KBM-7 (cell line): Measurements from ENCODE around the gene C14orf93.

Experiments
- DNase-seq: peaks from one replicate; pipeline ENCODE4 v3.0.0-alpha.2; 2015
- in situ Hi-C: fragments of 300-500 bp; cut with MboI; formaldehyde crosslinking; loops from 2 replicates; pipeline ENCODE4 v1.14.3; 2020; ENCODE audit warnings: low sequenced_read_pairs, low pct_unique_long_range_greater_than_20kb, mixed read lengths

C14orf93 gene, protein sequence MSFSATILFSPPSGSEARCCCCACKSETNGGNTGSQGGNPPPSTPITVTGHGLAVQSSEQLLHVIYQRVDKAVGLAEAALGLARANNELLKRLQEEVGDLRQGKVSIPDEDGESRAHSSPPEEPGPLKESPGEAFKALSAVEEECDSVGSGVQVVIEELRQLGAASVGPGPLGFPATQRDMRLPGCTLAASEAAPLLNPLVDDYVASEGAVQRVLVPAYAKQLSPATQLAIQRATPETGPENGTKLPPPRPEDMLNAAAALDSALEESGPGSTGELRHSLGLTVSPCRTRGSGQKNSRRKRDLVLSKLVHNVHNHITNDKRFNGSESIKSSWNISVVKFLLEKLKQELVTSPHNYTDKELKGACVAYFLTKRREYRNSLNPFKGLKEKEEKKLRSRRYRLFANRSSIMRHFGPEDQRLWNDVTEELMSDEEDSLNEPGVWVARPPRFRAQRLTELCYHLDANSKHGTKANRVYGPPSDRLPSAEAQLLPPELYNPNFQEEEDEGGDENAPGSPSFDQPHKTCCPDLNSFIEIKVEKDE

DNA sequence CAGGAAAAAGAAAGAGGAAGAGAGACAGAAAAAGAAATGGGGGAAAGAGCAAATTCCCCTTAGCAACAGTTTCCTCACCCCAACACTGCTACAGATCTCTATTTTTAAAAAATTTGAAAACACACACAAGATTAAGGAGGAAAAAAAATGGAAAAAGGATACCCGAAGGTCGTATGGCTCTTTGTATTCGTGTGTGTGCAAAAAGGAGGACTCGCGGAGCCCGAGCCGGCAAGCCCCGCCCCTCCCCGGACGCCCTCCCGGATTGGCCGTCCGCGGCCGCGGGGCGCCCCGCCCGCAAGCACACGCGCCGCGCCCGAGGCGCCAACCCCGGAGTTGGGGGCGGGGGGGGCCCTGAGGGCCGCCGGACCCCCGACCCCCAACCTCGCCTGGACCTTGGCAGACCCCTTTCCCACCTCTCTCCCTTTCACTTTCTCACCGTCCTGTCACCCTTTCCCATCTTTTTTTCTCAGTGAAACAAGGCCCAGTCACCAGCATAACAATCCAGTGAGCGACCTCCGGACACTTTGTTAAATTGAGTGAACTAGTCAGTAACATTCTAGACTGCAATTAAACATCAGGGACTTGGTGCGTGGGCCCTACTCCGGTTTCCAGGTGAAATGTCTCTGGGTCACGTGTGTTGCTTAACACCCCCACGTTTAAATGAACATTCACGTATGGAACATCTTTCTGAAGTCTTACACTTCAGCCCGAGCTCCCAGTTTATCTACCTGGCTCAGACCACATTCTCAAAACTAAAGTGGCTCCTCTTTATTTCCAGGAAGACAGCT is at the start of gene C14orf93:
Gene C14orf93 (minus strand): TSS at position 205 of the 788 bp plus-strand sequence. CDS start 11,120 bp downstream, outside the sequence.
- DNase-seq: peak; percentile 83
- in situ Hi-C loops: no loop called here

DNA sequence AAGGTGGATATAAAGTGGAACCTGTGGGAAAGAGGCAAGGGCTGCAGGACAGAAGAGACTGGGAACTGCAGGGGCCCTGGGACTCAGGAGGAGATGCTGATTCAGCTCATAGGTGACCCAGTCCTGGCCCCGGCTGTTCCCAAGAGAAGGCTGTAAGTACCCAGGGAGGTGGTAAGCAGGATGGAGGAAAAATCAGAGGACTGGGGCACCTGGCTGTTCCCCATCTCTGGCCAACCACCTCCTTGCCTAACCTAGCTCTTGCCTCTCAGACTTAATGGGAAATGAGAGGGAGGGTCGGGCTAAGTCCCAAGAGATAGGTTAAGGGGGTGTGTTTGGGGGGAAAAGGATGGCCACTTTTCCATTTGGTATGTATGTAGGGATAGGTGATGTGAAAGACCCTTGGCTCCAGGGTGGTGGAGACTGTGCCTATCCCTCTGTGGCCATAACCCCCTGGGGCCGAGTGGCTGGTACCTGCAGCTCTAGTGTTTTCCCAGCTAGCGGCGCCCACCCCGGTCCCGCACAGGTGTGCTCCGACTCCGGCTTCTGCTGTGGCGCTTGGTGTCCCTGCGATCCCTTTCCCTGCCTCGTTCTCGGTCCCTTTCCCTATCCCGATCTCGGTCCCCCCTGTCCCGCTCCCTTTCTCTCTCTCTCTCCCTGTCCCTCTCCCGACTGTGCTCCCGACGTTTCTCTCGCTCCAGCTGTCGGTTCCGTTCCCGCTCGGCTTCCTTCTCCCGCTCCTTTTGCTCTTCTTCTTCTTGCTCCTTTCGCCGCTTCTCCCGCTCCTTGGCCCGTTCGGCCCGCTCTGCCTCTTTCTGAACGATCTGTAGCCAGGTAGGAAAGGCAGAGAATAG is 48.9 kb upstream of the C14orf93 start:
- DNase-seq: no peak
- in situ Hi-C loops: no loop called here

DNA sequence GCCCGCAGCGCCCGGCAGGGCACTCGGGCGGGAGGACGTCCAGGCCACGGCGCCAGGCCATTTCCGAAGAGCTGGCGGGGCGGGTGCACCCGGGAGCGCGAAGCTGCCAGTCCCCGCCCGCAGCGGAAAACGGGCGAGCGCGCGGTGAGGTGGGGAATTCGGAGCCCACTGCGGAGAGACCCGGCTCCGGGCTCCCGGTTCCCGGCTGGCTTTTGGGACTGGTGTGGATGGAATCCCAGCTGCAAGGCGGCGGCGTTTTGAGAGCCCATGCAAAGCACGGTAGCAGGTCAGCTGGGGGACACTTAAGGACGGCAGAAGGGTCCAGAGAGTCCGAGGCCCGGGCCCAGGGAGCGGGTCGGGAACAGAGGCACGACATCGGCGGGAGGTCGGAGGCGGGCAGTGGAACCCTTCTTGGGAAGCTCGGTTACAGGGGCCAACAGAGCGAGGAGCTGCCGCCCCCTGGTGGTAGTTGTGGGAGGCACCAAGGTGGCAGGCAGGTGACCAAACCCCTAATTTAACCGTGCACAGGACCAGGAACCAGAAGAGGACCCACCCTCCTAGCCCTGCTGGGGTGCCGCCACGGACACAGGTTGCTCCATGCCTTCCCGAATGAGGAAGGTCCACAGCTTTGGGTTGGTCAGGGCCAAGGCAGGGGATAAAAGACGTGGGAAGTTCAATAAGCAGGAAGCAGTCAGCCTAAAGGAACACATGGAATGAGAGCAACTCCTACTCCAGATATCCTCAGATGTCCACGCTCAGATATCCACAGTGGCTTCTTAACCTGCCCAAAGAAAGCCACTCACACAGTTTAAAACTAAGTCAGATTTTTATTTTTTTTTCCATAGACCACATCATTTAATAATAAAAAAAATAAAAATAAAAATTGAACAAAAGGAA is 48.1 kb upstream of the C14orf93 start:
- in situ Hi-C loops: no loop called here
- peak; percentile 95 for DNase-seq

DNA sequence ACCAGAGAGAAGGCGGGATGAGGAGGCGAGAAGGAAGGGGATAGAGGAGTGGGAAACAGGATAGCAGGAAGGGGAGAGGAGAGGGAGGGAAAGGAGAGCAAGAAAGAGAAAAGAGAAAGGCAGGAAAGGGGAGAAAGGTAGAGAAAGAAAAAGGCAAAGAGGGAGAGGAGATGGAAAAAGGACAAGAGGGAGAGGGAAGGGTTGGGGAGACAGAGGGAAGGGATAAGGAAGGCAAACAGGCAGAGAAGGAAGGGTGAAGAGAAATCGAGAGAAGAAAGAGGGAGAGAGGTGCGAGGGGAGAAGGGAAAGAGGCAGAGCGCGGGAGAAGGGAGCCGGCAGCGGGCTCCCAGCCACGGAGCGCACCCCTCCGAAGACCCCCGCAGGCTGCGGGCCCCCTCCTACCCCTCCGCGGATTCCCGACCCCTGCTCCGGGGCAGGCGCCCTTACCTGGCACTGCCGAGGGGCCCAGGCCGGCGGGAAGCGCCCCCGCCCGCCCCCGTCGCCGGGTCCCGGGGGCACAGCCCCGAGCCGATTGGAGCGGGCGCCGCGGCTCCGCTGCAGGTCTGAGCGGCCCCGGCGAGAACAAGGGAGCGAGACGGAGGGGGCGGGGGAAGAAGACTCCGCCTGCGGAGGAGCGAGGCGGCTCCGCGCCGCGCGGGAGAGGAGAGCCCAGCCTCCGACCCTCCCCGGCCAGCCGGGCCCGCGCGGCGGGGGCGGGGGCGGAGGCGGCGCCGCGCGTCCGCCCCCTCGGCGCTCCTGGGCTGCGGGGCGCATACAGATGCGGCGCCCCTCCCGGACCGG is 47.2 kb upstream of the C14orf93 start, which contains the start of gene CDH24:
Gene CDH24 (minus strand): TSS at position 565 of the 801 bp plus-strand sequence. CDS start 1,787 bp downstream, outside the sequence.
- in situ Hi-C loops: no loop called here
- peak; percentile 64 for DNase-seq

DNA sequence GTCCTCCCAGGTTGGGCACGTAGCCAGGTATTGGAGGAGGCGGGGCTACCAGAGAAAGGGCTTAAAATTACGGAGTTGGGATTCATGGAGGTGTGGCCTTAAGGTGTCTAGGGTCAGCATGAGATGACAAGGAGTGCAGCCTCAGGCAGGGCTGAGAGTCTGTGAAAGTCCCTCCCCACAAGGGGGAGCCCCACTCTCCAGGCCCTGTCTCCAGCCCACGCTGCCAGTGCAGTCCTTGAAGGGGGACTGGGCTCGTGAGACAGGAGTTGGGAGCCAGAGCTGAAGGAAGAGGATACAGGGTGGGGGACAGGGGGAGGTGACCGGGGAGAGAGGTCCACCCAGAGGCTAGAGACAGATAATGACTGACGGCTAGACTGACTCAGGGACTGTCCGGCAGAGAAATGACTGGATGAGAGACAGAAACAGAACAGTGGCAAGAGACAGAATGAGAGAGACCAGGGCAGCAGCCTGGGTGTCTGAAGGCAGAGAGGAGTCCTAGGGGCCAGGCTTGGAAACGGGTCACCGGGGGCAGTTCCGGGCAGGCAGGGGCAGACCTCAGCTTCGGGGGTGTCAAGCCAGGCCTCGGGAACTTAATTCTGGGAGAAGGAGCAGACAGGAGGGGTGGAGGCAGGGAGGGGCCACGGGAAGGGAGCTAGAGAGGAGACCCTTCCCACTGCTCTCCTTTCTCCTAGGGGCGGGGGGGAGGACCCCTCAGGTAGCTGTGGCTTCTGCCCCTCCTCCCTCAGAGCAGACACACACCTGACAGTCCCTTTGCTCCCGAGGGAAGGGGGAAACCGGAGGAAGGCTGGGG is 46.4 kb upstream of the C14orf93 start:
- in situ Hi-C loops: no loop called here
- peak; percentile 88 for DNase-seq

DNA sequence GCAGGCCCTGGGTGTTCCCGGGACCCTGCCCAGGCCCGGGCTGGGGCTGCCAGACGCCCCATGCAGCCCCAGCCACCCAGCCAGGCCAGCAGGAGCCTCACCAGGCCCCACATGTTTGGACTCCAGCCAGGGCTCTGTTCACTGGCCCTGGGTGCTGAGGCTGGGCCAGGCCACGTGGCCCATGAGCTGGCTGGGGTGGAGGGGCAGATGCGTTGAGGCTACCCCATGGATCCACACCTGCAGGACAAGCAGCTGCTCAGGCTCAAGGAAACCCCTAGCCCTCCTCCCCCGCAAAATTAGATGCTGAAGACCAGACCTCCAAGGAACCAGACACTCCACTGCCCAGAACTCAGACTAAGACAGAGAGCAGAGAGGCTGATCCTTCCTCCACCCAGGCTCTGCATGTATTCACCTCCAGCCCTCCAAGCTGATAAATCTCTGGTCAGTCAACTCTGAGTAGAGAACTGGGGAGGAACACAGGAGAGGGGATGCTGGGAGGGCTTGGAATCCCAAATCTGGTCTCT is 45.7 kb upstream of the C14orf93 start:
- in situ Hi-C loops: no loop called here

DNA sequence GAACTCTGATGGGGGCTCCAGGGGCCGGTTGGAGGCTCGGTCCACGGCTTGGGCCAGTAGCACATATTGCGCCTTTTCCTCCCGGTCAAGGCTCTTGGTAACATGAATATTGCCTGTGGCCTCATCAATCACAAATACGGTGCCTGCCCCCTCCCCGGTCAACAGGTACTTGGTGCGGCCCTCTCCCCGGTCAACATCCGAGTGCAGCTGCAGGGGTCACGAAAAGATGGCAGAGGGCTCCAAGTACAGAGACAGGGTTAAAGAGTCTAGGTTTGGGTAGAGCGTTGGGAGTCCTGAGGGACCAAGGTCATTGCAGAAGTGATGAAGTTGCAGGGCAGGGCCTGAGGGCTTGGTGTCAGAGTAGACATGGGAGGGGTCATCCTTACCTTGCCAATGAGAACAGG is 45.2 kb upstream of the C14orf93 start:
- in situ Hi-C loops: no loop called here
- no peak for DNase-seq

More for the DNA sequence above, 45.7 kb upstream of the C14orf93 start:
- no peak for DNase-seq

DNA sequence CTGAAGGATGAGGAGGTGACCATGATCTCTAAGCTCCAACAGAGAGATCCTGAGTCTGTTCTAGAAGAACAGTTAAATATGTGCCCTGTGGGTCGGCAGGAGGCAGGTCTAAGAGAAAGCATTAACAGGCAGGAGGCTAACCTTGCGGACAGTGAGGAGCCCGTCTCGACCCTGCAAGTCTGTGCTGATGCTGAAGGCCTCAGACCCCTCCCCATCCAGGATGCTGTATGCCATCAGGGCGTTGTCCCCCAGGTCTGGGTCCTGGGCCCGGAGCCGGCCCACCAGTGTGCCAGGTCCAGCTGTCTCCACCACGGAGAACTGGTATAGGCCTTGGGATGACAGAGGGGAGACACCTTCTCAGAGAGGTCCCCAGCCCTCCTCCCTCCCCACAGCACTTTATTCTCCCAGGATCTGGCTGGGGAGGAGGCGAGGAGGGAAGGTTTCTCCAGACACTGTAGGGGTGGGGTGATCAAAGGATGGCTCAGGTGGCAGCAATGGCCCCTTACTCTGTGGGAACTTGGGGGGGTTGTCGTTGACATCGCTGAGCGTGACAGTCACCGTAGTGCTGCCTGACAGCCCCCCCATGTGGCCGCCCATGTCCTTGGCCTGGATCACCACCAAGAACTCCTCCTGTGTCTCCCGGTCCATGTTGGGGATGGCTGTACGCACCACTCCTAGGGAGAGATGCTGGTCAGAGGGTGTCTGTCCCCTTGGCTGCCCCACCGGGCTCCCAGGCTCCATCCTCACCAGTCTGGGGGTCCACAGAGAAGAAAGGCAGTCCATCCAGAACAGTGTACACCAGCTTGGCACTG is 44.3 kb upstream of the C14orf93 start:
- in situ Hi-C loops: no loop called here
- DNase-seq: no peak

DNA sequence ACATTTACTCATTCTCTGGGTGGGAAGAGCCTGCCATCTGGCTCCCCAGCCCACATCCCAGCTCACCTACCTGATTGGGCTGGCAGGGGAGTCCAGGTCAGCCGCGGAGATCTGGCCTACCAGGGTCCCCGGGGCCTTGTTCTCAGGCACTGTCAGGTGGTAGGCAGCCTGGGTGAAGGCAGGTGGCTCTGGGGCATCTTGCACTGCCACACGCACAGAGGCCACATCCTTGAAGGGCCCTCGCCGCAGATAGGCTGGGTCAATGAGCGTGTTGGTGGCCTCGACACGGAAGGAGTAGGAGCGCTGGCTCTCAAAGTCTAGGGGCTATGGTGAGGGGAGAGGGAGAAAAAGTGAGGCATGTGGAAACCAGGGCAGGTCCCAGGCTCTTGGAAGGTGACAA is 43.5 kb upstream of the C14orf93 start:
- in situ Hi-C loops: no loop called here
- DNase-seq: no peak

DNA sequence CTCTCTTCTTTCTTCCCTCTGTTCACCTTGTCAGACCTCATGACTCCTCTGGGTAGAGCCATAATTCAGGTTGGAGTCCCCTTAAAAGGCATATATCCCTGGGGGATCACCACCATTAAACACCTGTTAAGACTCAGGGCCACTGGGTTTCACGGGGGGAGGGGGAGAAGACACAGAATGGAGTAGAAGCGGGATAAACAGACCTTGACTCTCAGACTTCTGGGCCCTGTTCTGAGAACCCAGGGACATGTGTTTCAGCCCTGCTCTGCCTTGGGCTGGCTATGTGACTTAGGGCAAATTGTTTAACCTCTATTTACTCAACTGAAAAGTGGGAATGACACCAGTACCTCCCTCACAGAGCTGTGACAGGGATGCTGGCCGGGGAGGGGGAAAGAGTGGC is 42.7 kb upstream of the C14orf93 start:
- in situ Hi-C loops: no loop called here
- DNase-seq: no peak

DNA sequence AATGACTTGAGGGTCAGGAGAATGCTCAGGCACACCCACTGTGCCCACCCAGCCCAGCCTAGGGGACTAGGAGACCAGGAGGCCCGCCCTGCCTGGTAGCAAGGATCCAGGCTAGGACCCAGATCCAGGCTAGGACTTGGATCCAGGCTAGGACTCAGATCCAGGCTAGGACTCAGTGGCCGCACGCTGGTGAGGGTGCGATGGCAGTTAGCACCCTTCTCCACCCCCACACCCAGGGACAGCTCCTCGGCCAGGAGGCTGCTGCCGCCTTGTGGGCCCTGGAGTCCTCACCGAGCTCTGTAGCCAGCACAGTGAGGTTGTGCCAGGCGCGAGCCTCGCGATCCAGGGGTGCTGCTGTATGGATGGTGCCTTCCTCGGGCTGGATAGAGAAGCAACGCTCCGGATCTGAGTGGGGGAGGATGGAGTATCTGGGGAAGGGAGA is 42.3 kb upstream of the C14orf93 start:
- in situ Hi-C loops: no loop called here
- no peak for DNase-seq

DNA sequence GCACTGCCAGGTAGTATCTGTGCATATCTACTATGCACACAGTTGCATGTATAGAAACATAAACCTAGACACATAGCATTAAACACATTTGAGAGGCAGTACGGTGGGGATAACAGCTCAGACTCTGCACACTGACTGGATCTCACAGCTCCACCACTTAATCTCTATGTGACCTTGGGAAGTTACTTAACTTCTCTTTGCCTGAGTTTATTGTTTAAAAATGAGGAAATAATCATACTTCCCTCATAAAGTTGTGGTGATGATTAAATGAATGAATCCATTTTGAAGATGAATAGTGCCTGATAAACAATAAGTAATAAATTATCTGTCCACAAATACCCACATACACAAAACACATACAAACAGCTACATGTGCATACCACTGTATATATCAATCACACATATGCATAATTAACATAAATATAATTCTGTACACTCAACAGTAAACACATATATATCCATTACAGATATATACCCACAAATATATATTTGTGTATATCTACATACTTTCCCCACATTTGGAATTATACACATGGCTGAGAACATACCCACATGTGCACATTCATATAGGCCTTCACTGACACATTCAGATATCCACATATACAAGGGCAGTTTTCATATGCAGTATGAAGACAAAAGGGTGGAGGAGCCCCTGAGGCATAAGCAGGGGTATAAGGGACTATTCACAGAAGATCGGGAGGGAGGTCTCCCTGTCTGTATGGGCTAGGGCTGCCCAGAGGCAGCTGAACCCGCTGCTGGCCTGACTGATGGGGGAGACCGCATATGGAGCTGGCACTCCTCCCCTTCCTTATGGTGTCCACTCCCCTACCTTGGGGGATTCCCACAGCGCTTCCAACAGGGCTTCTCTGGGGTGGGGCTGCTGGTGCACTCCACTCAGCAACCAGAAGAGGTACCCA is 41.5 kb upstream of the C14orf93 start:
- in situ Hi-C loops: no loop called here

DNA sequence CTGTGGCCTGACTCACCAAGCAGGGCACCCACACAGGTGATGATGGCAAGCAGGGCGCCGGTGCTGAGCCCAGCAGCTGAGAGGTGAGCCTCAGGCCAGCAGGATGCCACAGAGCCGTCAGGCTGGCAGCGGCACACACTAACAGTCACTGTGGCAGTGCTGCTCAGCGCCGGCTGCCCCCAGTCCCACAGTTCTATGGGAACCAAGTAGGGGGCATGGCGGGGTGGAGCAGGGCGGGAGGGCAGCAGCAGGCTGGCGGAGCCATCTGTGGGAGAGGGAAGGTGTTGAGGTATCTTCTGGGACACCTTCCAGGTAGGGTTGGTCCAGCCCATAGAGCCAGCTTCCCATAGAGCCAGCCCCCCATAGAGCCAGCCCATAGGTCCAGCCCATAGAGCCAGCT is 39.1 kb upstream of the C14orf93 start:
- in situ Hi-C loops: no loop called here

More for the DNA sequence above, 41.5 kb upstream of the C14orf93 start:
- DNase-seq: no peak

More for the DNA sequence above, 39.1 kb upstream of the C14orf93 start:
- DNase-seq: no peak
